OCI-LY7 (cell line): ENCODE data around the gene ZBTB8OS. TPM values are rescaled to one million over a fixed set of nuclear protein-coding genes. Genes with fewer than 3 reads are reported as not detected.

Experiments used
- BruUV-seq: library from RNA; stranded (reverse); fragments of 400-500 nt; replicated peaks from 2 replicates; lab custom pipeline; 2021; lab: Mats Ljungman, UMichigan
- CTCF ChIA-PET: fragments of 300-600 bp; sonication (Branson Sonifier 250); formaldehyde crosslinking; loops from one replicate; lab custom pipeline; 2022; ENCODE audit warnings: antibody characterized with exemption; ENCODE audit not compliant: unreplicated experiment; lab: Charles Lee
- POLR2A ChIA-PET: fragments of 300-600 bp; sonication (Branson Sonifier 250); formaldehyde crosslinking; loops from one replicate; lab custom pipeline; 2022; ENCODE audit warnings: antibody characterized with exemption; lab: Charles Lee
- DNase-seq: peaks from one replicate; pipeline ENCODE4 v3.0.0-alpha.2; 2015; ENCODE audit warnings: low spot score
- H2AFZ ChIP-seq: fragments of 200-600 bp; sonication (generic), shearing (Covaris generic); 2 replicates; pipeline ENCODE4 v1.6.1; 2014; ENCODE audit warnings: mild to moderate bottlenecking, antibody characterized with exemption, low read length, moderate library complexity
- H3K27ac ChIP-seq: fragments of 200-600 bp; sonication (generic); 2 replicates; pipeline ENCODE4 v1.5.1; 2014; ENCODE audit warnings: mixed run types, low read depth, mild to moderate bottlenecking, moderate library complexity, low read length, inconsistent platforms; ENCODE audit not compliant: poor library complexity, severe bottlenecking
- H3K36me3 ChIP-seq: fragments of 200-600 bp; sonication (generic); 2 replicates; pipeline ENCODE4 v1.6.1; 2014; ENCODE audit warnings: mild to moderate bottlenecking, antibody characterized with exemption, low read length, moderate library complexity, mixed read lengths; ENCODE audit not compliant: insufficient read depth
- H3K4me1 ChIP-seq: fragments of 200-600 bp; sonication (generic); 2 replicates; pipeline ENCODE4 v1.5.1; 2014; ENCODE audit warnings: mild to moderate bottlenecking, low read length; ENCODE audit not compliant: insufficient read depth, poor library complexity, severe bottlenecking
- H3K4me2 ChIP-seq: fragments of 200-600 bp; sonication (generic); 2 replicates; pipeline ENCODE4 v1.6.1; 2014; ENCODE audit warnings: mild to moderate bottlenecking, low read length
- H3K4me3 ChIP-seq: fragments of 200-600 bp; sonication (generic); 2 replicates; pipeline ENCODE4 v1.5.1; 2014; ENCODE audit warnings: mild to moderate bottlenecking, low read depth, low read length; ENCODE audit not compliant: poor library complexity, severe bottlenecking
- H3K79me2 ChIP-seq: fragments of 200-600 bp; sonication (generic); 2 replicates; pipeline ENCODE4 v1.6.1; 2016; ENCODE audit warnings: low read depth, mild to moderate bottlenecking, low read length, moderate library complexity, mixed read lengths; ENCODE audit not compliant: insufficient read depth
- H3K9me2 ChIP-seq: fragments of 200-600 bp; sonication (generic); 2 replicates; pipeline ENCODE4 v1.6.1; 2016; ENCODE audit warnings: mild to moderate bottlenecking, low read length, mixed read lengths; ENCODE audit not compliant: insufficient read depth
- H3K9me3 ChIP-seq: fragments of 200-600 bp; sonication (generic); 2 replicates; pipeline ENCODE4 v1.6.1; 2014; ENCODE audit warnings: mild to moderate bottlenecking, mixed run types, low read length, mixed read lengths
- H4K20me1 ChIP-seq: fragments of 200-600 bp; sonication (generic); 2 replicates; pipeline ENCODE4 v1.6.1; 2014; ENCODE audit warnings: mild to moderate bottlenecking, antibody characterized with exemption, low read length, moderate library complexity, mixed read lengths; ENCODE audit not compliant: insufficient read depth
- CTCF ChIP-seq: fragments of 200-600 bp; sonication (generic); conservative IDR thresholded peaks from 2 replicates; pipeline ENCODE4 v1.5.1; 2014; ENCODE audit warnings: mild to moderate bottlenecking, antibody characterized with exemption, low read length, moderate library complexity, mixed read lengths
- EZH2phosphoT487 ChIP-seq: fragments of 200-600 bp; sonication (generic); IDR thresholded peaks from 2 replicates; pipeline ENCODE4 v1.6.1; 2018; ENCODE audit warnings: low read depth, borderline replicate concordance, mild to moderate bottlenecking, mixed run types, antibody characterized with exemption, low read length, moderate library complexity, mixed read lengths
- intact Hi-C: fragments of 100-400 bp; cut with micrococcal nuclease; formaldehyde crosslinking; loops from one replicate; pipeline ENCODE4 v1.10.0; 2022; ENCODE audit not compliant: unreplicated experiment
- total RNA-seq, 2 experiments: library from RNA; depleted of rRNA in 1 of 2; stranded (reverse); fragments of >200 nt in 1 of 2; shearing (Covaris generic) in 1 of 2; gene quantifications; 2 replicates each; pipeline ENCODE4 v1.2.3, GENCODE V29; 2014 to 2022

The ZBTB8OS gene
- total RNA-seq, 2 experiments from 2014 or later: 57.5 to 119 TPM

GRCh38 chr1:32683397-32683796 is 33.0 kb upstream of the ZBTB8OS start:
- TF ChIP-seq CTCF (no peak), EZH2phosphoT487 (no peak)
- Histone ChIP-seq H4K20me1 (no peaks in the 10 kb centered on the region), H3K9me2 (no peaks in the 10 kb centered on the region), H3K4me2 (no peak overlapping the region), H3K79me2 (no peaks in the 10 kb centered on the region), H3K36me3 (peaks cover 85% of the 10 kb centered on the region), H2AFZ (no peak overlapping the region), H3K4me1 (no peaks in the 10 kb centered on the region), H3K27ac (no peak overlapping the region), H3K4me3 (no peak overlapping the region), H3K9me3 (no peaks in the 10 kb centered on the region)
- CTCF ChIA-PET: no interaction called here
- no peak for DNase-seq
- no TSS peak for BruUV-seq
- POLR2A ChIA-PET: no interaction called here
- intact Hi-C loops: no loop called here

GRCh38 chr1:32681999-32682398 is 31.6 kb upstream of the ZBTB8OS start:
- no peak overlapping the region for H3K4me2 ChIP-seq
- no peaks in the 10 kb centered on the region for H3K9me3 ChIP-seq
- TF ChIP-seq EZH2phosphoT487 (no peak), CTCF (no peak)
- no peak overlapping the region for H3K4me3 ChIP-seq
- no peak overlapping the region for H2AFZ ChIP-seq
- POLR2A ChIA-PET: interaction anchor here (0.6 kb wide), 1 partner anchor 1014 kb away, joined by 3 read pairs; no protein-coding TSS in a partner anchor
- intact Hi-C loops: no loop called here
- no peak overlapping the region for H3K27ac ChIP-seq
- CTCF ChIA-PET: no interaction called here
- no peaks in the 10 kb centered on the region for H3K79me2 ChIP-seq
- peaks cover 99% of the 10 kb centered on the region for H3K36me3 ChIP-seq
- no peak for DNase-seq
- no peaks in the 10 kb centered on the region for H3K4me1 ChIP-seq
- H3K9me2 ChIP-seq: no peaks in the 10 kb centered on the region
- no peaks in the 10 kb centered on the region for H4K20me1 ChIP-seq
- BruUV-seq: no TSS peak

GRCh38 chr1:32681509-32681908 is 31.2 kb upstream of the ZBTB8OS start:
- ChIA-PET CTCF (no interaction called here), POLR2A (no interaction called here)
- Histone ChIP-seq H3K79me2 (no peaks in the 10 kb centered on the region), H3K4me3 (no peak overlapping the region), H3K36me3 (peaks cover 100% of the 10 kb centered on the region), H3K4me2 (no peak overlapping the region), H4K20me1 (no peaks in the 10 kb centered on the region), H3K9me2 (no peaks in the 10 kb centered on the region), H3K27ac (no peak overlapping the region), H2AFZ (no peak overlapping the region), H3K4me1 (no peaks in the 10 kb centered on the region), H3K9me3 (no peaks in the 10 kb centered on the region)
- TF ChIP-seq EZH2phosphoT487 (no peak), CTCF (no peak)
- DNase-seq: no peak
- no TSS peak for BruUV-seq
- intact Hi-C loops: no loop called here
